RCC 7860 (cell line): Measurements from ENCODE around the gene PNPLA7.

Source experiments
- DNase-seq: peaks from one replicate; pipeline ENCODE4 v3.0.0-alpha.2; 2015; ENCODE audit warnings: low spot score
- FAIRE-seq: peaks from 2 replicates; lab custom pipeline; 2012; peaks lifted over from hg19 to GRCh38; lab: Jason Lieb, UNC

Gene PNPLA7

GRCh38 chr9:137437691-137438590 lies 112.3 kb downstream of the PNPLA7 start:
- no peak for FAIRE-seq
- no peak for DNase-seq

DNA sequence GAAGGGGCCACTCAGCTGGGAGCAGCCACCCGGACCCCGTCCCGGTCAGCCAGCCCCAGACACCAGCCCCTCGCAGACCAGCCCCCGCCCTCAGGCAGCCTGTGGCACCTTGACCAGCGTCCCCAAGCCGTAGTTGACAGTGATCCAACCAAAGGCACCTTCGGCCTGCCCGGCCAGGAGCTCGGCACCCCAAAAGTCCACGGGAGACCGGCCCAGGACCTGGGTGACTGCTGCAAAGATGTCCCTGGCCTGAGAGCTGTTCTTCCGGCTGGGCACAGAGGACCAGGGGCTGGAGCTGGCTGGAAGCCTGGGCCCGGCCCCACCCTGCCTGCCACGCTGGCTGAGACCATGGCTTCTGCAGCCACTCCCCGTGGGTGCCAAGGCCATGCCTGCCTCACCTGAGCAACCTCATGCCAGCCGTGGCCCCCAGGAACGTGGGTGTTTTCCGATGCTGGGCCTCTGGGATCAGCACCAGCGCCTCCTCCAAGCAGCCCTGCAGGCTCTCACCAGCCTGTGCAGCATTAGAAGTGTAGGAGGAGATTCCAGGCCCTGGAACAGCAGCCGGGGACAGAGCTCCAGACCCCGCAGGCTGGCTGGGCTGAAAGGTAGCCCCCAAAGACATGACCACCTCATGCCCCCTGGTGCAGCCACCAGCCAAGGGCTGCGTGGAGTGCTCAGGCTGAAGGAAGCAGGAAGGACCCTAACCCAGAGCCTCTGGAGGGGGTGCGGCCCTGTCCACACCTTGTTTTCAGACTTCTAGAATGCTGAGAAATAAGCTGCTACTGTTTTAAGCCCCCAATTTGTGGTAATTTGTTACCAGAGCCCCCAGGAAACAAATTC lies 113.2 kb downstream of the PNPLA7 start:
- DNase-seq: no peak
- FAIRE-seq: no peak

- DNase-seq (peak; percentile 87), FAIRE-seq (peak; percentile 85)
These were observed 114.0 kb downstream of the PNPLA7 start for GRCh38 chr9:137435980-137436760.

- no peak for FAIRE-seq
These were observed 114.8 kb downstream of the PNPLA7 start for GRCh38 chr9:137435381-137435891.

GRCh38 chr9:137434498-137435380 lies 115.5 kb downstream of the PNPLA7 start:
- FAIRE-seq (no peak), DNase-seq (no peak)

More at GRCh38 chr9:137435381-137435891, 114.8 kb downstream of the PNPLA7 start:
- no peak for DNase-seq

GRCh38 chr9:137433916-137434431 lies 116.2 kb downstream of the PNPLA7 start:
- FAIRE-seq (no peak), DNase-seq (no peak)

DNA sequence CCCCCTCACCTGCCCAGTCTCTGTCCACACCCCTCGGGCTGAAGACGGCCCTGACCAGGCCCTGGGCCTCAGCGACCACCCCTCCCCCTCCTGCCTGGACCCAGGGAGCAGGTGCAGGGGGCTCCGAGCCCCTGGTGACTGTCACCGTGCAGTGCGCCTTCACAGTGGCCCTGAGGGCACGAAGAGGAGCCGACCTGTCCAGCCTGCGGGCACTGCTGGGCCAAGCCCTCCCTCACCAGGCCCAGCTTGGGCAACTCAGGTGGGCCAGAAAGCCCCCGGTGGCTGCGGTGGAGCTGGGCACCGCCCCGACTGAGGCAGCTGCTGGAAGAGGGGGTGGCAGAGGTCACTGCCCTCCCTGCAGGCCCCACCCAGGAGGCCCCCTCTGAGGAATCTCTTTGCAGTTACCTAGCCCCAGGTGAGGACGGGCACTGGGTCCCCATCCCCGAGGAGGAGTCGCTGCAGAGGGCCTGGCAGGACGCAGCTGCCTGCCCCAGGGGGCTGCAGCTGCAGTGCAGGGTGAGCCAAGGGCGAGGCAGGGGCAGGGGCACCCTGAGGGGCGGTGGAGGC lies 116.8 kb downstream of the PNPLA7 start:
- no peak for FAIRE-seq
- no peak for DNase-seq

- no peak for FAIRE-seq
- no peak for DNase-seq
These were observed 117.4 kb downstream of the PNPLA7 start for GRCh38 chr9:137432687-137433348.

DNA sequence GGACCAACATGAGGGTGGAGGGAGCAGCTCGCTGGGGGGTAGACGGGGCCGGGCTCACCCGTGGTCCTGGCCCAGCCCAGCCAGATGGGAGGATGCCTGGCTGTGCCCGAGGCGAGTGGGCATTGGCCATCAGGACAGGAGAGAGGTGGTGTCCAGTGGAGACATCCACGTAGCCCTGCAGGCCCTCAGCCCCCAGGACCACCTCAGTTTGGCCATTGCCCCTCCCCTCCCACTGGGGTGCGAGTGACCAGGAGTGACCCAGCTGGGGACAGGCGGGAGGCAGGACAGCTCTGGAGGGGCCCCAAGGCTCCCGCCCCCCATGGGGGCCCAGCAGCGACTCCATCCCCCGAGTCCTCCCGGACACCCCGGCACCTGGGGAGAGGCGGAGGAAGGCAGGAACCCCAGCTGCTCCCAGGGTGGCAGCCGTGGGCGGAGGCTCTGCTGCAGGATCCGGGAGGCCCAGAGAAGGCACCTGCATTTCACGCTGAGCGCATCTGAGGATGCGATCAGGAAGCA lies 118.7 kb downstream of the PNPLA7 start:
- no peak for DNase-seq
- no peak for FAIRE-seq

DNA sequence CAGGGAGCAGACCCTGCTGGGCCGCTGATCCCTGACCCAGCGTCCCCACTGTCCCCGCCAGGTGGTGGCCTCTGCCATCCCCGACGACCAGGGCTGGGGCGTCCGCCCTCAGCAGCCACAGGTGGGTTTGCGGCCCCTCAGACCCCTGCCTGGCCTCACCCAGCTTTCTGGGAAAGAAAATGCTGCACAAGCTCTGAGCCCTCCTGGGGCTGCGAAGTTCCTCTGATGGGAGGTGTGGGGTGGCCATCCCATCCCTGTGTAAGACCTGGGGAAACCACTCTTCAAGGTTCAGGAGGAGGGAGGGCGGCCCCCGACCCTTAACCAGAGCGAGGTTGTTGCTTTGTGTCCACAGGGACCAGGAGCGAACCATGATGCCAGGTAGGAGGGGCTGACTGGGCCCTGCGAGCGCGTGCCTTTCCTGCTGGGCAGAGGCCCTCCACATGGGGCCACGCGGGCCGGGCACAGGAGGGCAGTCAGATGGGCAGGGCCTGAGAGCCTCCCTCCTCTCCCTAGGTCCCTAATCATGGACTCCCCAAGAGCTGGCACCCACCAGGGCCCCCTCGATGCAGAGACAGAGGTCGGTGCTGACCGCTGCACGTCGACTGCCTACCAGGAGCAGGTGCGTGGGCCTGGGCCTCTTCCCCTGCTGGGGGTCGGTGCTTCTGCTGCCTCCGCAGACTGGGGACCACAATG lies 119.3 kb downstream of the PNPLA7 start:
- DNase-seq (no peak), FAIRE-seq (no peak)

DNA sequence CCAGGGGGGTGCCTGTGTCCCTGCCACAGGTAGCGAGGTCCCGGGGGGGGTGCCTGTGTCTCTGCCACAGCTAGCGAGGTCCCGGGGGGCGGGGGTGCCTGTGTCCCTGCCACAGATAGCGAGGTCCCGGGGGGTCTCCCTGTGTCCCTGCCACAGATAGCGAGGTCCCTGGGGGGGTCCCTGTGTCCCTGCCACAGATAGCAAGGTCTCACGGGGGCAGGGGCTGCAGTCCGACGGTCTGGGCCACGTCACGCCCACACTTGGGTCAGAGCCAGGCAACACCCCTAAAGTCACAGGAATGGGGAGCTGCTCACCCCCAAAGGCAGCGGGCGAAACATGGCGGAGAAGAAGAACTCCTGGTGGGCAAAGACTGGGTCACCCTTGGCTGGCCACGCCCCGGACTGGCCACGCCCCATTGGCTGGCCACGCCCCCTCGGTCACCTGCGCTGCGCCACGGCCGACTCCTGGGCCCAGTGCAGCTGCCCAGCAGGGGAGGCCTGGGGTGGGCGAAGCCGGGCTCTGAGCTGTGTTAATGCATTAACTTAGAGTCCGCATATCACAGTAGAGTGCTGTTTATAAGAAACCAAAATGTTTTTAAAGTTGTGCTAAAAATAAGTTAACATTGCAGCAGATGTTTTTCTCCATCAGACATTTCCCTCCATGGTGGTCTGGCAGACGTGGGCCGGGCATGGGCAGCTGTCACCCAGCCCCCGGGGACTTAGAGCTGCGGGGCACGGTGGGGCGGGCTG lies 120.1 kb downstream of the PNPLA7 start:
- DNase-seq (no peak), FAIRE-seq (no peak)

GRCh38 chr9:137429546-137429890 lies 120.7 kb downstream of the PNPLA7 start:
- FAIRE-seq: no peak
- DNase-seq: no peak

- DNase-seq (no peak), FAIRE-seq (no peak)
These were observed 121.2 kb downstream of the PNPLA7 start for GRCh38 chr9:137428841-137429545.

- FAIRE-seq: no peak
- no peak for DNase-seq
These were observed 121.9 kb downstream of the PNPLA7 start for GRCh38 chr9:137428311-137428630.

GRCh38 chr9:137427454-137428310 lies 122.5 kb downstream of the PNPLA7 start:
- no peak for FAIRE-seq
- DNase-seq: no peak
